Non-pigmented ciliary epithelial cell (primary cell): Measurements from ENCODE around the gene SETSIP.
"Not testable (repeated sequence)": the region's sequence is repeated elsewhere in the genome, so short reads cannot be mapped to it uniquely, and the experiment has no call there.

Experiments used
- DNase-seq: peaks from one replicate; pipeline ENCODE4 v3.0.0-alpha.2; 2010; ENCODE audit warnings: low read depth

SETSIP gene, protein sequence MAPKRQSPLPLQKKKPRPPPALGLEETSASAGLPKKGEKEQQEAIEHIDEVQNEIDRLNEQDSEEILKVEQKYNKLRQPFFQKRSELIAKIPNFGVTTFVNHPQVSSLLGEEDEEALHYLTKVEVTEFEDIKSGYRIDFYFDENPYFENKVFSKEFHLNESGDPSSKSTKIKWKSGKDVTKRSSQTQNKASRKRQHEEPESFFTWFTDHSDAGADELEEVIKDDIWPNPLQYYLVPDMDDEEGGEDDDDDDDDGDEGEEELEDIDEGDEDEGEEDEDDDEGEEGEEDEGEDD

DNA sequence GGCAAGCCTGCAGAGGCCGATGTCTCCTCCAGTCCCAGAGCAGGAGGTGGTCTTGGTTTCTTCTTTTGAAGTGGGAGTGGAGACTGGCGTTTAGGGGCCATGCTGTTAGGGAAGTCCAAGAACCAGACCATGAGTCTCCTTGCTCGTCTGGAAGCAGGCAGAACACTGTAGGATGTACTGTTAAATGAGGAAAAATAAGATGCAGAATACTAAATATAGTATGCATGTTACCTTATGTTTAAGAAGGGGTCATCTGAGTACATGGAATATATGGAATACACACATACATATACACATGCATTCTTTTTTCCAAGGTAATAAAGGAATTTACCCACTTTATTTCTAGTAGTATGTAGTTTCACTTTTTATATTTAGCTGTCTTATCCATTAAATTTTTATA lies at the start of gene SETSIP:
SETSIP (minus strand) TSS at position 101 of the 400 bp plus-strand sequence; CDS start at position 101, 0 bp downstream.
- no peak for DNase-seq

DNA sequence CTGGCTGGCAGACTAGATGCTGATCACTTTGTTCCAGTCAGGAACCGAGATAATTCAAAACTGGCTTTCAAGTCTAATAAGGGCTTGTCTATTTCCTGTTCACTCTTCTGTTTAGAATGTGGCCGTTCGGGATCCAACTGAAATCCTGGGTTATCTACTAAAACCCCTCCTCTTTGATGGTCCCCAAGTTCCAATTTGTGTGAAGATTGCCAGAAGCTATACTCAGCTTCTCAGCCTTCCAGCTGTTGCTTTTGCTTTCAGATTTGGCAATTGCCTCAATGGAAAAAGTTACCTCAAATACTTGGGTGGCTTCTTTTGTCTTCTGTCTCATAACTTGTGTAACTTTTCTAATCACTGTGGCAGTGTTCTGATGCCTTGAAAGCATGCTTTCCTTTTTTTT lies 48.7 kb upstream of the SETSIP start:
- no peak for DNase-seq

DNA sequence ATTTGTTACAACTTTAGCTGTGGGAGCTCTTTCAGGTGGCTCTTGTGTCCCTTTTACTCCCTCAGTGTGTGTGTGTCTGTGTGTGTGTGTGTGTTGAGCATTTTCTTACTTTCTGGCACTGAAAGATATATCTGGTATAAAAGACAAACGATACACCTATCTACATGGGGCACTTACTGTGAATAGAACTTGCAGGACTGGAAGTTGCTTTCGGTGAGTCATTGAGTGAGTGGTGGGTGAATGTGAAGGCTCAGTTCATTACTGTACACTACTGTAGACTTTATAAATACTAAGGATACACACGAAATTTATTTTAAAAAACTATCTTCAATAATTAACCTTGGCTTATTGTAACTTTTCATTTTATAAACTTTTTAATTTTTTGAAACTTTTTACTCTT lies 43.6 kb upstream of the SETSIP start:
- peak; percentile 19 for DNase-seq

DNA sequence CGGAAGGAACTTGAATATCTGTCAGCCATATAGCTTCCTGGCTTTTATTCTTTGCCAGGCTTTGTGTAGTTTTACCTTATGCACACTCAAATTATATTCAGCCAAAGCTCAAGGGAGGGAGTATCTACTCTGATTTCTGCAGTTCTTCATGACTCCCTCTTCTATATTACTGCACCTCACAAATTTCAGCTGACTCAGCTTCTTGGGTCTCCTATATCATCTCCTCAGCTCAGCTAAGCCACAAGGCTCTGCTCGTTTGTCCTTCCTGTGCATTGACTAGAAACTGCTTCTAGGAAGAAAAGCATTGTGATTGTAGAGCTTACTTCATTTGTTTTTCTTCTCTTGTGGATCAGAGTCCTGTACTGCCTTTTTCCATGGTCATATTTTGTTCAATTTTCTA lies 42.3 kb upstream of the SETSIP start:
- DNase-seq: no peak

DNA sequence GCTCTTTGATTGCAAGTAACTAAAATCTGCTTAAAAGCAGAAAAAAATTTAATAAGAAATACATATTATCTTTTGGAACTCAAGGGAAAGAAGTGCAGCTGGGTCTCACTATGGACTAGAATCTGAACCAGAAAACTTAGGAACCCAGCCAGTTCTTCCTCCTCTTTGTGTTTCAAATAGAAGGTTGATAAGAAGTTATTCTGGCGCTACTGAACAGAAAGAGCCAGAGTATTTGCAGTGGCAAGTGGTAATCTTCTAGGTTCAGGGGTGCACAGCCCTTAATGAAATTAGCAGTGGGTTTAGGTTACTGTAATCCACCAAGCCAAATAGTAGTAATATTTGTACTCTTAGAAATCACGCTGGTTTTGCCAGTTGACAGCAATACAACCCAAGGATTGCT lies 33.4 kb upstream of the SETSIP start:
- no peak for DNase-seq

DNA sequence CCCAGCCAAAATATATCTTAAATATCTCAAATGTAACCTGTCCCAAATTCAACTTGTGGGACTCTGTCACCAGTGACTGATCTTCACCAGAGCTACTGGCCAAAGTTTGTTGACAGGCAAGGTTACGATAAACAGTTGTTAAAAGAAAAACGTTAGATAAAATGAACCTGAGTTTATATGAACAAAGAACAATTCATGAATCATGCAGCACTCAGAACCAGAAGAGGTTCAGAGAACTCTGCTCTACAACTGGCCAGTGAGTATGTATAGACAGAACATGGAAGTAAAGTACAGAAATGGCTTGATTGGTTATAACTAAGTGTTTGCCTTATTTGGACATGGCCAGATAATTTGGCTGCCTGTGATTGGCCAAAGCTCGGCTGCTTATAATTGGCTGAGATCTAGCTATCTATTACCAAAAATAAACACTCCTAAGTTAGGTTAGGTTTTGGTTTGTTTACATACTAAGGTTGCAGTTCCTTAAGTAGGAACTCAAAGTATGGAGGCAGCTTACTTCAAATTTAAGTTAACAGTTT lies 30.4 kb upstream of the SETSIP start:
- DNase-seq: no peak

DNA sequence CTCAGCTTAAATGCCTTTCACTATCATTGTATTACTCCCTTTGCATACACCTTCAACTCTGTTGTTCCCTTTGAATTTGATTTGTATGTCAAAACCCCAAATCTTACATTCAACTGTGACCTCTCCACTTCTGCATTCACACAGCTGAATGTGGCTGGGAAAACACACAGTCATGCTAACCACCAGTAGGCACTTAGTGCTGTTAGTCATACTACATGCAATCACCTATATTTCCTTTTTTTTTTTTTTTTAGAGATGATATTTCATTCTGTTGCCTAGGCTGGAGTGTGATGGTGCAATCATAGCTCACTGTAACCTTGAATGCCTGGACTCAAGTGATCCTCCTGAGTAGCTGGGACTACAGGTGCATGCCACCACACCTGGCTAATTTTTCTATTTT lies 21.1 kb upstream of the SETSIP start:
- DNase-seq: no peak

DNA sequence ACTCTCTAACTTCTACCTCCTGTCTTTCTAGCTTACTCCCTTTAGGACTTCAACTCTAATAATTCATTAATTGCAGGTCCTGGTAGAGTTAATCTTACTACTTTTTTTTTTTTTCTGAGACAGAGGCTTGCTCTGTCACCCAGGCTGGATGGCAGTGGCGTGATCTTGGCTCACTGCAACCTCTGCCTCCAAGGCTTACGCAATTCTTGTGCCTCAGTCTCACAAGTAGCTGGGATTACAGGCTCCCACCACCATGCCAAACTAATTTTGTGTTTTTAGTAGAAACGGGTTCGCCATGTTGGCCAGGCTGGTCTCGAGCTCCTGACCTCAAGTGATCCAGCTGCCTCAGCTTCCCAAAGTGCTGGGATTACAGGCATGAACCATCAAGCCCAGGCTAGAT lies 20.7 kb upstream of the SETSIP start:
- DNase-seq: no peak

DNA sequence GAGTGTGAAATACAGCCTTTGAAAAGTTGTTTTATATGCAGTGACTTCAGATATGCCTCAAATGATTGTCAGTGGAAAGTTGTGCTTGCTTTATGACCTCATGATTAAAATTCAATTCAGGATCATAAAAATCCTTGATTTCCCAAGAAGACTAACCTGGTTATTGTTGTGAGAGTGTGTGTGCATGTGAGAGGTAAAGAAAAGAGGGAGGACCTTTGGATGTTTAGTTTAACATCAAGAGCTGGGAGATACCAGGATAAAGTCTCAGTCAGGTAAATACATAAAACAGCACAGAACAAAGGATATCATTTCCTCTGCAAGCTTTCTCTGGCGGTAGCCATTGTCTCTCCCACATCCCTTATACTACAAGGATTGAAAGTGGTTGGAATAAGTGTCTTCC lies 19.4 kb upstream of the SETSIP start:
- no peak for DNase-seq

DNA sequence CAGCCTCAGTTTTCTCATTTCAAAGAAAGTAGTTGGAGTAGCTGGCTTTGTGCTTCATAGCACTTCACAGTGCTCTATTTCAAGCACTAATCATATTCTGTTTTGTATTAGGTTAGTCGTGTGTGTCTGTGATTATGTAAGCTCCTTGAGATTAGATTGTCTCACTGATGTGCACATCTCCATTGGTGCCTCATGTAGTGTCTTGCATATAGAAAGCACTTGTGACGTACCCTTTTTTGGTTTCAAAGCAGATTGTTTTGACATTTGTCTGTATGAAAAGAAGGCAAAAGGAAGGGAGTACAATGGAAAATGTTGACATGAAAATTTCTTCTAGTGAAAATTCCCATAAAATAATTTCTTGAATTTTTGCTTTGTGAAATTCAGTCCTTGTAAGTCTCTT lies 18.9 kb upstream of the SETSIP start:
- DNase-seq: no peak

DNA sequence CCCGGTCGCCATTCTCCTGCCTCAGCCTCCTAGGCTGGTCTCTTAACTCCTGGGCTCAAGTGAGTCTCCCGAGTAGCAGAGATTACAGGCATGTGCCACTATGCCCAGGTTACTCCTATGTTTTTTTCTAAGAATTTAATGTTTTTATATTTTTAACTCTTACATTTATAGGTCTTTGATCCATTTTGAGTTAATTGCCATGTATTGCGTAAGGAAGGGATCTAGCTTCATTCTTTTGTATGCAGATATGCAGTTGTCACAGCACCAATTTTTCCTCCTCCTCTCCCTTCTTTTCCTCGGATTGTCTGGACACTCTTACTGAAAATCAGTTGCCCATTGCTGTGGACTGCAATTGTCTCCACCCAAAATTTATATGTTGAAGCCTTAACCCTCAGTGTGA lies 16.4 kb upstream of the SETSIP start:
- DNase-seq: no peak

DNA sequence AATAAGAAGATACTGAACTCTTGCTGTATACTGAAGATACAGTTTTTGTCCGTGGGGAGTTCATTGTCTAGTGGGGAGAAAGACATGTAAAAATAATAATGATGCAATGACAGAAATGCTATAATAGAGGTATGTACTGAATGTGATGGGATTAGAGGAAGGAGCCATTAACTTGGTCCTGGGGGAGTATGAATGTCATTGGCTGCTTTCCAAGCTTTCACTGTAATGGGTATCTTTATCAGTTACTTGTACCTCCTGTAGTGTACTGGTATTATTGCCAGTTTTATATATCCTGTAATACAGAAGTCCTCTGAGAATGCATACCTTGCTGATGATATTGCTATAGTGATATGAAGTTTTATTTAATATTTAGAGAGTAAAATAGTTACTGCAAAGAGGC lies 12.3 kb upstream of the SETSIP start:
- no peak for DNase-seq

DNA sequence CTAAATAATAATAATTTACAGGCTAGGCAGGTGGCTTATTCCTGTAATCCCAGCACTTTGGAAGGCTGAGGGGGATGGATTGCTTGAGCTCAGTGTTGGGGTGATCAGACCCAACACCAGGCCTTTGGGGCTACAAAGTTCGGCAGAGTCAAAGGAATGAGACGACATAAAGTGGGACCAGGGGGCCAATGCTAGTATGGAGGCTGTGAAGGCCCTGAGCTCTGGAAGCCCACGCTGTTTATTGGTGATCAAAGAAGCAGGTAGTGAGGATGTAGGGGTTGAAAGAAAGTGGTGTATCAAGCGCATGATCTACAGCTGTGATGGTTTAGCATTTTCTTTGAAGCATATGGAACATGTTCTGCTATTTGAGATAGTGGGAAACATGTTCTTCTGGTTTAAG lies 10.5 kb upstream of the SETSIP start:
- DNase-seq: no peak

DNA sequence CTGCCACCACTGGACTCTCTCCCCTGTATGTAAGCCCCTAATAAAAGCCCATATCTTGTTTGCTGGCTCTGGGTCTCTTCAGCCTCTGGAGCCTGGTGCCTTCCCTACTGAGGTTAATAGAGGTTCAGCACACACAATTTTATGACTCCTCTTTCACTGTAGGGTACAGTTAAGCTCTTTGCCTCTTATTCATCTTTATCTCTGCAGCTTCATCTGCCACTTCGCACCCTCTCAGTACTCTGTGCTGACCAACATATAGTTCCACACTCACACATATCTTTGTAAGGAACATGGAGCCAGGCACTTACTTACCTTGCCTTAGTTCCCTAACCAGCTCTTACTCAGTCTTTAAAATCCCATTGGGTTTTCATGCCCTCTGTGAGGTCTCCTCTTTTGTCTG lies 9.4 kb upstream of the SETSIP start:
- DNase-seq: no peak

DNA sequence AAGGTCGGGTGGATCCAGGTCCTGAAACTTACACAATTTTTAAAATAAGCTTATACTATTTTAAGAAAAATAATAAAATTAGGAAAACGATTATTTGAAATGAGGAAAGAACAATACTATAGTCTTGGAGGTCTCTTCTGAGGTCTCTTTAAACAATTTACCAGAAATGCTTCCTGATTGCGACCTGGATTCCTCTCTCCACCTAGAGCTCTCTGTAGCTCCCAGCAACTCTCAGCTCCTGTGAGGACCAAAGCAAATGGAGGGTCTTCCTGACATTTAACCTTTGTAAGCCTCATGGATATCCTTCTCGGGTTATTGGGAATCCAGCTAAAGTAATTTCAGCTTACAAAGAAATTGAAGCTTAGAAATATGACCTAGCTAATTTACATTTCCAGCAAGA lies 5.8 kb upstream of the SETSIP start:
- DNase-seq: no peak

DNA sequence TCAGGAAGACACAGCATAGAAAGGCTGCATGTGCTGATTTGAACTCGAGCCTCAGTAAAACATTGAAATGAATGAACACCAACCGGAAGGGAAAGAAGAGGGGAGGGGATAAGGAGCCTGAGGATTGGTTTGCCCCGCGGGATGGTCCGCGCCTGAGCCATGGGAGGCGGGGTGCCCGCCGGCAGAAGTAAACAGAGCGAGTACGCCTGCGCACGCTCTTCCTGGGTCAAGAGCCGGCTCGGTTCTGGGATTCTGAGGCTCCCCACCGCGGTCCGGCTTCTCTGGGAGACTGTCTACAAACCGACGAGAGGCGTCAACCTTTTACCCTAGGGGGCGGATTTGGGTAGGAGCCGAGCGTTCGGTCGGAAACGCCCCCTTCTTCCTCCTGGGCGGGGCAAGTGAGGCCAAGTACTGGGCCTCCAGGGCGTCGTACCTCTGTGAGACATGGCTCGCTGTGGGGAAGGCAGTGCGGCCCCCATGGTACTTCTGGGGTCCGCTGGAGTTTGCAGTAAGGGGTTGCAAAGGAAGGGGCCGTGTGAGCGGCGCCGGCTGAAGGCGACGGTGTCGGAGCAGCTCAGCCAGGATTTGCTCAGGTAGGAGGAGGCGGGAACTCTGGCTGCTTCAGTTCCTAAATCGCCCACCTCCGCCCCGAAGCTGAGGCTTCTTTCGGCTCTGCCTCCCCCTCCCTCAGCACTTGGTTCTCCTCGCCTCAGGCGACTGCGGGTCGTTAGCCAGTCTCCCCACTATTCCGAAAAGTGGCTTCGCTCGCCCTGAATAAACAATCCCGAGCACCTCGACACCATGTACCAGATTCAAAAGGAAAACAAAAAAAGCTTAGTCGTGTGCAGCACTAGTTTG lies 5.1 kb upstream of the SETSIP start, which contains the start of gene BTBD8:
BTBD8 (plus strand) TSS at position 218 of the 858 bp plus-strand sequence; CDS start at position 445, 227 bp downstream.
- peak; percentile 19 for DNase-seq

DNA sequence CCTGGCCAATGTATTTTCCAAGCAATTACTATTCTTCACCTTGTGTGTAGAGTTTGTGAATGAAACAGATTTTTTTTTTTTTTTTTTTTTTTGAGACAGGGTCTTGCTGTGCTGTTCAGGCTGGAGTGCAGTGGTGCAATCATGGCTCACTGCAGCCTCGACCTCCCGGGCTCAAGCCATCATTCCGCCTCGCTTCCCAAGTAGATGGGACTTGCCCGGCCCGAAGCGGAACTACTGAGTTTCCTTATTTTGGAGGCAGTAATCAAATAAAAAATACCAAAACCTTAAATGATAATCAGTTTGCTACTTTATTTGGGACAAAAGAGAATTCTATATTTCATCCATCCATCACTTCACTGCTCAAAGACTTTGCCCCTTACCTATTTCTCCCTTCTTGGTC lies 4.2 kb upstream of the SETSIP start:
- DNase-seq: no peak

DNA sequence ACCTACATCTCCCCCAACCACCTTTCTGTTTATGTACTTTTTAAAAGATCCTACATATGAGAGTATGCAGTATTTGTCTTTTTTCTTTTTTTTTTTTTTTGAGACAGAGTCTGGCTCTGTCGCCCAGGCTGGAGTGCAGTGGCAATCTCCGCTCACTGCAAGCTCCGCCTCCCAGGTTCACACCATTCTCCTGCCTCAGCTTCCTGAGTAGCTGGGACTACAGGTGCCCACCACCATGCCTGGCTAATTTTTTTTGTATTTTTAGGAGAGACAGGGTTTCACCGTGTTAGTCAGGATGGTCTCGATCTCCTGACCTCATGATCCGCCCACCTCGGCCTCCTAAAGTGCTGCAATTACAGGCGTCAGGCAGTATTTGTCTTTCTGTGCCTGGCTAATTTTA lies 2.9 kb upstream of the SETSIP start:
- DNase-seq: not testable (repeated sequence)

DNA sequence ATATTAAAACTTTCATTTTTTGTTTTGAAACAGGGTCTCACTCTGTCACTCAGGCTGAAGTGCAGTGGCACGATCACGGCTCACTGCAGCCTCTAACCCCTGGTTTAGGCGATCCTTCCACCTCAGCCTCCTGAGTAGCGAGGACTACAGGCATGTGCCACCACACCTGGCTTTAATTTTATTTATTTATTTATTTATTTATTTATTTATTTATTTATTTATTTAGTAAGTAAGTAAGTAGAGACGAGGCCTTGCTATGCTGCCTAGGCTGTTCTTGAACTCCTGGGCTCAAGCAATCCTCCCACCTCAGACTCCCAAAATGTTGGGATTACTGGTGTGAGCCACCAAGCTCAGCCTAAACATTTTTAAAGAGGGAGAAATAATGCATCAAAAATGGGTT lies 1.2 kb upstream of the SETSIP start:
- DNase-seq: no peak

DNA sequence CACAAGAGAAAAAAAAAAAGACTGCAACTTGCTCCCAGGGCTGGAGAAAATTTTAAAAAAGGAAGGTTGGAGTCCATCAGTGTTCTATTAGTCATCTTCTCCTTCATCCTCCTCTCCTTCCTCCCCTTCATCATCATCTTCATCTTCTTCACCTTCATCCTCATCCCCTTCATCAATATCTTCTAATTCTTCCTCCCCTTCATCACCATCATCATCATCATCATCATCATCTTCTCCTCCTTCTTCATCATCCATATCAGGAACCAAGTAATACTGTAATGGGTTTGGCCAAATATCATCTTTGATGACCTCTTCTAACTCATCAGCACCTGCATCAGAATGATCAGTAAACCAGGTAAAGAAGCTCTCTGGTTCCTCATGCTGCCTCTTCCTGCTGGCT lies 765 bp downstream of the SETSIP start:
- not testable (repeated sequence) for DNase-seq

DNA sequence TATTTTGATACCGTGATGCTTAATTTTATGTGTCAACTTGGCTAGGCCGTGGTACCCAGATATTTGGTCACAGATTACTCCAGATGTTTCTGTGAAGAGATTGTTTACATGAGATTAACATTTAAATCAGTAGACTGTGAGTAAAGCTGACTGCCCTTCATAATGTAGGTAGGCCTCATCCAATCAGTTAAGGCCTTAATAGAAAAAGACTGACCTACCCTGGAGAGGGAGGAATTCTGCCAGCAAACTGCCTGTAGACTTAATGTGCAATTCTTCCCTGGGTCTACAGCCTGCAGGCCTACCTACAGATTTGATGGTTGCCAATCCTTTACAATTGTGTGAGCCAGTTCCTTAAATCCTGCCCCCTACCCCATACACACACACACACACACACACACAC lies 4.3 kb downstream of the SETSIP start:
- DNase-seq: no peak

DNA sequence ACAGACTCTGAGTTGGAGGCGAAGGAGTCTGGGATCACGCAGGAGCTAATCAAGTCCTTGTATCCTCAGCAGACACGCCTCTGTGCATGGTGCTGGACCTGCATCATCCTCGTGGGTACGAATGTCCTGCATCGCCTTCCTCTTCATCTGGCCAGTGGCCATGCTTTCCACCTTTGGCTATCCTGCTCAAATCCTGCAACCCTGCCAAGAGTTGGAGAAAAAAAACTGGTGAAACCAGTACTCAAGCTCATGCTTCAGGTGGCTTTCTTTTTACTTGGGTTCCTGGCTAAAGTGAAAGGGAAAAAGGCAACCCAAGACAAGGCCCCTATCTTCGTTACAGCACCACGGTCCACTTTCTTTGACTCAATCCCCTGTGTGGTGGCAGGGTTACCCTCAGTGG lies 8.9 kb downstream of the SETSIP start:
- DNase-seq: no peak

DNA sequence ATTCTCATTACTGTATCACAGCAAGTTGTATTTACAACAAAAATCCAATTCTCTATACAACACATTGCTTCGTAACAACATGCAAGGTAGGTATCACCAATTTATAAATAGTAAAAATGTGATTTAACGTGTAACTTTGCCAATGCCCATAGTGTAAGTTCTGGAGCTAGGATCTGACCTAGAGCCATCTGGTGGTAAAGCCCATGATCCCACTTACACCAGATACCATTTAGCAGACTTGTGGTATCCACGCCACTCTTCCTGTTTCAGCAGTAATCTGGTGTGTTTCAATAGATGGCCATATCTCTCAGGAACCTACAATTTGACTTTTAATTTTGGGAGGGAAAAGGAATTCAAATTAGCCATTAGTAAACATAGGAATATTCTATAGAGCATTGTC lies 10.2 kb downstream of the SETSIP start:
- no peak for DNase-seq
